Measurements from ENCODE around the gene VASP. TPM values are rescaled to one million over a fixed set of nuclear protein-coding genes. Genes with fewer than 3 reads are reported as not detected.

Gene VASP
- total and polyA plus RNA-seq, 9 of the 15 experiments (the other 6 are each of a cell fraction or from before 2014, with no cell fraction given) = 16.7 to 261 (median 112) TPM

DNA sequence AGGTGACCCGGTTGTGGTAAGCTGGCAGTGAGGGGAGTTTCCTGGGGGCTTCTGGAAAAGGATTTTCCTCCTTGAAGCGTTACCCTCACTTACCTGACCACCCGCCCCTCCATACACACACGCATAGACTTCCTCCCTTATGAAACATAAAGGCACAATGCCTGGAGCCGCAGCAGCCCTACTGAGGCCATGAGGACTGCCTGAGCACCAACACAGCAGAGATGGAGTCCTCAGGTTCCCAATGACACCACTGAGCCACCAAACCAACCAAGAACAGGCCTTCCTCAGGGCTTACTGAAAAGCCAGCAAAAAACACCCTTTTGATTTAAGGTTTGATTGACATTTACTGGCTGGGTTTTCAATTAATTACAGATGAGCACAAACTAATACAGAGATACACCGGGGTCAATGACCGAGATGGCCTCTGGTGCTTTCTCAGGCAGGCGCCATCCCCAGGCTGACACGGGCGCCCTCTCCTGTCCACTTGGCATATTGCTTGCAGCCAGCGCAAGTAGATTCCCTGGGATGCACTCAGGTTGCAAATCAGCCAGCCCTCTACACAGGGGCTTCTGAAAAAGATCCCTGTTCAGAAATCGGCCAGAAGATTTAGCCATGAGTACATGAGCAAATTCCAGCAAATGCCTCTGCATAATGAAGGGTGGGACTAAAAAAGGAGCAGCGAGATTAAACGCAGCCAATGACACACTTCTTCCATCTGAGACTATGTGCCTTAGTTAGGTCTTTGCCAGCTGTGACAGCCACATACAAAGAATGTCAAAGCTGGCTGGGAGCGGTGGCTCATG is 62.5 kb downstream of the VASP start:
- DNase-seq (ENCODE audit: extremely low read depth in 1 of 4, low spot score in 3 of 4) = peak; percentile 66 to 80 (median 74)
- Histone ChIP-seq H3K27ac (ENCODE audit: extremely low read depth, low read depth, low read length) (no peak overlapping the region), H3K4me3 (no peak overlapping the region), H2AFZ (ENCODE audit: low read depth, low read length) (no peak overlapping the region), H3K9me1 (ENCODE audit: control insufficient read depth, insufficient read depth, low read length) (no peaks in the 10 kb centered on the region), H4K20me1 (replicated peaks; ENCODE audit: control insufficient read depth, insufficient read depth, low read length) (no peaks in the 10 kb centered on the region), H3K27me3 (ENCODE audit: control insufficient read depth in 2 of 2, insufficient read depth in 2 of 2, low read length in 2 of 2) (no peaks in the 10 kb centered on the region), H3K4me1 (replicated peaks in 1 of 2; ENCODE audit: control insufficient read depth in 2 of 2, insufficient read depth in 2 of 2, low read length in 2 of 2) (no peaks in the 10 kb centered on the region; a peak in 1 of 5 replicates), H3K79me2 (ENCODE audit: control insufficient read depth, insufficient read depth, low read length) (peaks cover 39% of the 10 kb centered on the region), H3K36me3 (ENCODE audit: control insufficient read depth, insufficient read depth, low read length) (peaks cover 12% of the 10 kb centered on the region; the same call in 1 of the 3 replicates), H3K9me3 (replicated peaks; ENCODE audit: control insufficient read depth, insufficient read depth, low read depth, low read length) (no peaks in the 10 kb centered on the region), H3K9ac (ENCODE audit: insufficient read depth in 1 of 2, low read depth in 2 of 2, low read length in 2 of 2) (no peak overlapping the region), H3K4me2 (ENCODE audit: insufficient read depth, low read length) (no peak overlapping the region)
- intact Hi-C loops (cut with micrococcal nuclease) (no loop called here), in situ Hi-C loops (cut with MboI) (no loop called here)
- FAIRE-seq = peak; percentile 90
- ATAC-seq = peak; percentile 98
- WGBS (ENCODE audit: insufficient coverage, low coverage, missing lambda C conversion rate) = 37% methylated on average over 15 of the region's 15 CpGs
- ChIA-PET CTCF (ENCODE audit: low intra/inter-chr PET ratio) (interaction anchor here (1.0 to 1.2 kb wide), 2 partner anchors 46 to 130 kb away, joined by 3 to 4 read pairs; no protein-coding TSS in a partner anchor), POLR2A (no interaction called here)
- BruUV-seq (replicated peaks) = no TSS peak
- TF ChIP-seq CTCF (IDR thresholded peaks at IDR 0.05 in 2 of 3, conservative IDR thresholded peaks at IDR 0.05 in 1 of 3; ENCODE audit: insufficient read depth in 2 of 3, low read depth in 1 of 3, low read length in 3 of 3) (peak; percentile 90 to 94 (median 93)), FOXK1 (CRISPR knock-in tag; IDR thresholded peaks at IDR 0.05; ENCODE audit: borderline replicate concordance) (peak; percentile 51; the same call in 1 of the 2 replicates), ZNF165 (CRISPR knock-in tag; IDR thresholded peaks at IDR 0.05; ENCODE audit: borderline replicate concordance) (no peak), KHSRP (IDR thresholded peaks at IDR 0.05) (no peak), MYC (IDR thresholded peaks at IDR 0.05; ENCODE audit: low read depth, low read length) (0 out of 2 replicates have a peak, but pooled peaks have one; percentile 20), MYC (CRISPR knock-in tag; IDR thresholded peaks at IDR 0.05; ENCODE audit: borderline replicate concordance, low read depth) (no peak)
- TF ChIP-seq, protein P1, sequence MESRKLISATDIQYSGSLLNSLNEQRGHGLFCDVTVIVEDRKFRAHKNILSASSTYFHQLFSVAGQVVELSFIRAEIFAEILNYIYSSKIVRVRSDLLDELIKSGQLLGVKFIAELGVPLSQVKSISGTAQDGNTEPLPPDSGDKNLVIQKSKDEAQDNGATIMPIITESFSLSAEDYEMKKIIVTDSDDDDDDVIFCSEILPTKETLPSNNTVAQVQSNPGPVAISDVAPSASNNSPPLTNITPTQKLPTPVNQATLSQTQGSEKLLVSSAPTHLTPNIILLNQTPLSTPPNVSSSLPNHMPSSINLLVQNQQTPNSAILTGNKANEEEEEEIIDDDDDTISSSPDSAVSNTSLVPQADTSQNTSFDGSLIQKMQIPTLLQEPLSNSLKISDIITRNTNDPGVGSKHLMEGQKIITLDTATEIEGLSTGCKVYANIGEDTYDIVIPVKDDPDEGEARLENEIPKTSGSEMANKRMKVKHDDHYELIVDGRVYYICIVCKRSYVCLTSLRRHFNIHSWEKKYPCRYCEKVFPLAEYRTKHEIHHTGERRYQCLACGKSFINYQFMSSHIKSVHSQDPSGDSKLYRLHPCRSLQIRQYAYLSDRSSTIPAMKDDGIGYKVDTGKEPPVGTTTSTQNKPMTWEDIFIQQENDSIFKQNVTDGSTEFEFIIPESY (CRISPR knock-in tag; IDR thresholded peaks at IDR 0.05) = peak; percentile 97
- TF ChIP-seq, protein P2, sequence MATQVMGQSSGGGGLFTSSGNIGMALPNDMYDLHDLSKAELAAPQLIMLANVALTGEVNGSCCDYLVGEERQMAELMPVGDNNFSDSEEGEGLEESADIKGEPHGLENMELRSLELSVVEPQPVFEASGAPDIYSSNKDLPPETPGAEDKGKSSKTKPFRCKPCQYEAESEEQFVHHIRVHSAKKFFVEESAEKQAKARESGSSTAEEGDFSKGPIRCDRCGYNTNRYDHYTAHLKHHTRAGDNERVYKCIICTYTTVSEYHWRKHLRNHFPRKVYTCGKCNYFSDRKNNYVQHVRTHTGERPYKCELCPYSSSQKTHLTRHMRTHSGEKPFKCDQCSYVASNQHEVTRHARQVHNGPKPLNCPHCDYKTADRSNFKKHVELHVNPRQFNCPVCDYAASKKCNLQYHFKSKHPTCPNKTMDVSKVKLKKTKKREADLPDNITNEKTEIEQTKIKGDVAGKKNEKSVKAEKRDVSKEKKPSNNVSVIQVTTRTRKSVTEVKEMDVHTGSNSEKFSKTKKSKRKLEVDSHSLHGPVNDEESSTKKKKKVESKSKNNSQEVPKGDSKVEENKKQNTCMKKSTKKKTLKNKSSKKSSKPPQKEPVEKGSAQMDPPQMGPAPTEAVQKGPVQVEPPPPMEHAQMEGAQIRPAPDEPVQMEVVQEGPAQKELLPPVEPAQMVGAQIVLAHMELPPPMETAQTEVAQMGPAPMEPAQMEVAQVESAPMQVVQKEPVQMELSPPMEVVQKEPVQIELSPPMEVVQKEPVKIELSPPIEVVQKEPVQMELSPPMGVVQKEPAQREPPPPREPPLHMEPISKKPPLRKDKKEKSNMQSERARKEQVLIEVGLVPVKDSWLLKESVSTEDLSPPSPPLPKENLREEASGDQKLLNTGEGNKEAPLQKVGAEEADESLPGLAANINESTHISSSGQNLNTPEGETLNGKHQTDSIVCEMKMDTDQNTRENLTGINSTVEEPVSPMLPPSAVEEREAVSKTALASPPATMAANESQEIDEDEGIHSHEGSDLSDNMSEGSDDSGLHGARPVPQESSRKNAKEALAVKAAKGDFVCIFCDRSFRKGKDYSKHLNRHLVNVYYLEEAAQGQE (IDR thresholded peaks at IDR 0.05; ENCODE audit: borderline replicate concordance) = peak; percentile 54; the same call in 1 of the 2 replicates
- TF ChIP-seq, protein P2 (CRISPR knock-in tag; IDR thresholded peaks at IDR 0.05; ENCODE audit: low read depth) = no peak

All from K562 (cell line).